Activated CD4-positive, alpha-beta T cell treated with anti-CD3 and anti-CD28 coated beads for 36 hours (primary cell): ENCODE measurements around the gene GATAD2B. TPM values are rescaled to one million over a fixed set of nuclear protein-coding genes. Genes with fewer than 3 reads are reported as not detected.

ENCODE experiments used
- ATAC-seq: fragments of 200-7000 bp; cut with Tn5 transposase; one replicate; pipeline ENCODE4 v1.10.0; 2021; ENCODE audit warnings: mild to moderate bottlenecking, moderate library complexity
- CTCF ChIA-PET: fragments of 350-600 bp; sonication (Branson Sonifier 250); formaldehyde crosslinking; loops from one replicate; lab custom pipeline; 2021; ENCODE audit warnings: antibody characterized with exemption; lab: Charles Lee
- POLR2A ChIA-PET: fragments of 350-600 bp; sonication (Branson Sonifier 250); formaldehyde crosslinking; loops from one replicate; lab custom pipeline; 2021; ENCODE audit warnings: antibody characterized with exemption, inconsistent platforms; lab: Charles Lee
- DNase-seq: peaks from one replicate; pipeline ENCODE4 v3.0.0-alpha.2; 2020
- H3K27ac Mint-ChIP-seq: one replicate; pipeline ENCODE4 v1.8.0; 2021; ENCODE audit warnings: mixed read lengths
- H3K27me3 Mint-ChIP-seq: one replicate; pipeline ENCODE4 v1.8.0; 2021; ENCODE audit warnings: mixed read lengths
- H3K36me3 Mint-ChIP-seq: one replicate; pipeline ENCODE4 v1.8.0; 2021; ENCODE audit warnings: low read depth, mixed read lengths
- H3K4me1 Mint-ChIP-seq: one replicate; pipeline ENCODE4 v1.8.0; 2021; ENCODE audit warnings: mixed read lengths
- H3K4me3 Mint-ChIP-seq: one replicate; pipeline ENCODE4 v1.8.0; 2021; ENCODE audit warnings: mild to moderate bottlenecking, moderate library complexity, mixed read lengths
- H3K9me3 Mint-ChIP-seq: one replicate; pipeline ENCODE4 v1.8.0; 2021; ENCODE audit warnings: low read depth, mixed read lengths
- intact Hi-C, 2 experiments: fragments of 100-400 bp; cut with DNase I in 1 of 2; cut with micrococcal nuclease in 1 of 2; formaldehyde crosslinking; loops; one replicate each; pipeline versions ENCODE4 v1.14.2 to v1.15.1; 2022 to 2024; cut with DNase I, micrococcal nuclease
- total RNA-seq, 2 experiments: library from RNA; stranded (reverse); gene quantifications; one replicate each; pipeline ENCODE4 v1.2.3, GENCODE V29; 2021

Gene GATAD2B
- total RNA-seq, 2 experiments from 2014 or later = 57.0 to 63.9 TPM

- intact Hi-C loops = no loop called here
- POLR2A ChIA-PET = interaction anchor here (3.6 kb wide), 1 partner anchor 20 kb away, joined by 24 read pairs; the partner anchor contains the start of gene GATAD2B
- peaks cover 48% of the 10 kb centered on the region for H3K36me3 Mint-ChIP-seq
Measured at GRCh38 chr1:153942766-153943549, 20.2 kb upstream of the GATAD2B start.

DNA sequence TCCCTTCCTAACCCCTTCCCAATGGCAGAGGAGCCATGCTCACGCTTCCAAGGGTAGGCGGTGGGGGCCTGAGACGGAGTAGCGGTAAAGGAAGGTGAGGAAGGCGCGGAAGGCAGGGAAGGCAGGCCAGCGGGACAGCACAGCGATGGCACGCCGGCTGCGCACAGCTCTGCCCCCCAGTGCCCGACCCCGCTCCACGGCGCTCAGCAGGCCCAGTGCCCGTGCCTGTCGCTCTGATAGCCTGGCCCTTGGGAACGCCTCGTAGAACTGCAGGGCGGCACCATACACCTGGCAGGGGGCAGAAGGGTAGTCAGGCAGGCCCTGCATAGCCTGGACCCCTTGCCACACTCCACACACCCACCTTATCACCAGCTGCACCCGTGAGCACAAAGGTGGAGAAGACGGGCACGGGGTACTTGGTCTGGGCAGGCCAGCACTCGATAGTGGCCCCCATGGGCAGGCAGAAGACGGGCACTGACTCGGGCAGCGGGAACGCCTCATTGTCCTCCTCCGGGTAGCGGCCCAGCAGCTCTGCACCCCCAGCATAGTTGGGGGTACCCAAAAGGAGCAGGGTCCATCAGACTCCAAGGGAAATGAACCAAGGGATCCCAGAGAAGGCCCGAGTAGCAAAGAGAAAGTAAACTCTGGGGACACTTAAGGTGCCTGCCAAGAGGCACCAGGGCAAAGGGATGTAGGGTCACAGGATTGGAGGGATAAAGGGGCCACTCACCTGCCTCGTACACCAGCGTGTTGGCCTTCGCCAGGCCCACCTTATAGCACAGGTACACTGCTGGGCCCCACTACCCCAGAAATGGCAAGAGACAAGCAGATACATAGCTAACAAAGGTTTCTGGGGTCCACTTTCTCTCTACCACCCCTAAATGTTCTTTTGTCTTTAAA, 19.3 kb upstream of the GATAD2B start:
- H3K27me3 Mint-ChIP-seq = no peaks in the 10 kb centered on the region
- no peaks in the 10 kb centered on the region for H3K9me3 Mint-ChIP-seq
- H3K4me1 Mint-ChIP-seq = peaks cover 24% of the 10 kb centered on the region
- H3K36me3 Mint-ChIP-seq = peaks cover 54% of the 10 kb centered on the region
- ChIA-PET CTCF (interaction anchor here (0.7 kb wide), 1 partner anchor 335 kb away, joined by 3 read pairs; no protein-coding TSS in a partner anchor), POLR2A (no interaction called here)
- H3K4me3 Mint-ChIP-seq = no peak overlapping the region
- DNase-seq (no peak), ATAC-seq (no peak)
- intact Hi-C loops = no loop called here
- H3K27ac Mint-ChIP-seq = no peak overlapping the region

More at GRCh38 chr1:153942766-153943549, 20.2 kb upstream of the GATAD2B start:
- peaks cover 24% of the 10 kb centered on the region for H3K4me1 Mint-ChIP-seq
- H3K9me3 Mint-ChIP-seq = no peaks in the 10 kb centered on the region
- CTCF ChIA-PET = interaction anchor here (0.5 to 4.1 kb wide), 7 partner anchors 12 to 334 kb away, joined by 3 to 24 read pairs (median 3); no protein-coding TSS in a partner anchor
- no peak for ATAC-seq
- H3K27ac Mint-ChIP-seq = peak overlapping the region; percentile 34
- H3K4me3 Mint-ChIP-seq = no peak overlapping the region
- no peaks in the 10 kb centered on the region for H3K27me3 Mint-ChIP-seq
- no peak for DNase-seq

DNA sequence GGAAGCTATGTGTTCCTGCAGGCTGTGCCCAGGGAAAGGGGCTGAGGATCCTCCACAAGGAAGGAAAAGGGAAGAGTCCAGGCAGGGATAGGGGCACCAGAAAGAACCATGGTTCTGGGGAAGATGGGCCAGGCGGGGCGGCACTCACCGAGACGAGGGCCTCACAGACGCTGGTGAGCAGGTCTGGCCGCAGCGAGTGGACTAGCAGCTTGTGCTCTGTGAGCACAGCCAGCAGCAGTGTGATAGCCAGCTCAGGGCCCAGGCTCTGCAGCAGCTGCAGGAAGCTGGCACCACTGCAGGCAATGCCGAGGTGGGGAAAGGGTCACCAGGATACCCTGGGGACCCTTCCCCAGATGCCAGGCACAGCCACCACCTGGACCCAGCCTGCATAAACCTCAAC, 18.0 kb upstream of the GATAD2B start:
- DNase-seq (no peak), ATAC-seq (no peak)
- ChIA-PET CTCF (interaction anchor here (0.5 to 0.7 kb wide), 4 partner anchors 75 to 1582 kb away, joined by 3 read pairs; no protein-coding TSS in a partner anchor), POLR2A (interaction anchor here (0.6 to 1.3 kb wide), 2 partner anchors 17 to 149 kb away, joined by 3 to 5 read pairs; no protein-coding TSS in a partner anchor)
- intact Hi-C loops = no loop called here
- Mint-ChIP-seq H3K4me1 (peaks cover 20% of the 10 kb centered on the region), H3K4me3 (no peak overlapping the region), H3K27ac (no peak overlapping the region), H3K36me3 (peaks cover 64% of the 10 kb centered on the region), H3K9me3 (no peaks in the 10 kb centered on the region), H3K27me3 (no peaks in the 10 kb centered on the region)

DNA sequence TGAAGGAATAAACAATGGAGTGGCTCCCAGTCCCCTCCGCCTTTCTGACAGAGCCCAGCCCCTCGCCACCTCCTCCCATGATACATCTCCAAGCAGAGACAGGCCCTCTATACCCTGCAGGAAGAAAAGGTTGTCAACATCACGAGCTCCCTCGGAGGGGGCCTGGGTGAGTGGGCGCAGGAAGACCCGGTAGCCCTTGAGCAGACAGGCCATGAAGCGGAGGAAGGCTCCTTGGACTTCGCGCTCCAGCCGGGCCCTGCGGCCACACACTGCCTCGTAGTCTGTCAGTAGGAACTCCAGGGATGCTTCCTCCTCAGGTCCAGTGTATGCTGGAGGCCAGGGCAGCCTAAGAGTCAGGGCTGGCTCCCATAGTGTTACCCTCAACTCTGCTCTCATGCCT, 16.7 kb upstream of the GATAD2B start:
- H3K4me3 Mint-ChIP-seq = no peak overlapping the region
- ATAC-seq (no peak), DNase-seq (no peak)
- H3K9me3 Mint-ChIP-seq = no peaks in the 10 kb centered on the region
- peaks cover 14% of the 10 kb centered on the region for H3K4me1 Mint-ChIP-seq
- no peaks in the 10 kb centered on the region for H3K27me3 Mint-ChIP-seq
- no peak overlapping the region for H3K27ac Mint-ChIP-seq
- H3K36me3 Mint-ChIP-seq = peaks cover 65% of the 10 kb centered on the region
- intact Hi-C loops = no loop called here
- POLR2A ChIA-PET = no interaction called here
- CTCF ChIA-PET = interaction anchor here (0.6 to 1.2 kb wide), 4 partner anchors 14 to 117 kb away, joined by 3 to 4 read pairs (median 3); no protein-coding TSS in a partner anchor

- CTCF ChIA-PET = no interaction called here
- no peak for ATAC-seq
- H3K4me1 Mint-ChIP-seq = peaks cover 10% of the 10 kb centered on the region
- intact Hi-C loops = no loop called here
- H3K4me3 Mint-ChIP-seq = no peak overlapping the region
- DNase-seq = no peak
- no peak overlapping the region for H3K27ac Mint-ChIP-seq
- peaks cover 67% of the 10 kb centered on the region for H3K36me3 Mint-ChIP-seq
- no peaks in the 10 kb centered on the region for H3K27me3 Mint-ChIP-seq
- no peaks in the 10 kb centered on the region for H3K9me3 Mint-ChIP-seq
- POLR2A ChIA-PET = no interaction called here
Measured at GRCh38 chr1:153938996-153939395, 16.2 kb upstream of the GATAD2B start.

DNA sequence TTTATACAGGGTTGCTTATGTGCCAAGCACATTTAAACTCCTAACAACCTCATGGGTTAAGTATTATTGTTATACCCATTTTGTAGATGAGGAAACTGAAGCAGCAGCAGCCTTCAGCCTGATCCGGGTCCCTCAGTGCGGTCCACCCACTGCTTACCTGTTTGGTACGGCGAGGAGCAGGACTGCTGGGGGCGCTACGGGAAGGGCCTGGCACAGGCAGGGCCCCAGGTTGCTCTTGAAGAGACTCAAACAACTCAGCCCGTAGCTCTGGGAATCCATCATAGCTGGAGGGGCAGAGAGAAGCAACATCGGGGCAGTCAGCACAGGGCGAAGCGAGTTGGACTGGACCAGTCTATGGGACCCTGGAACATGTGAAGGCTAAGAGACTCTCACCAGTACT, 14.6 kb upstream of the GATAD2B start:
- intact Hi-C loops = no loop called here
- no peak overlapping the region for H3K4me3 Mint-ChIP-seq
- ATAC-seq = no peak
- ChIA-PET CTCF (no interaction called here), POLR2A (no interaction called here)
- H3K27ac Mint-ChIP-seq = no peak overlapping the region
- H3K9me3 Mint-ChIP-seq = no peaks in the 10 kb centered on the region
- no peaks in the 10 kb centered on the region for H3K4me1 Mint-ChIP-seq
- DNase-seq = no peak
- H3K27me3 Mint-ChIP-seq = no peaks in the 10 kb centered on the region
- peaks cover 59% of the 10 kb centered on the region for H3K36me3 Mint-ChIP-seq

DNA sequence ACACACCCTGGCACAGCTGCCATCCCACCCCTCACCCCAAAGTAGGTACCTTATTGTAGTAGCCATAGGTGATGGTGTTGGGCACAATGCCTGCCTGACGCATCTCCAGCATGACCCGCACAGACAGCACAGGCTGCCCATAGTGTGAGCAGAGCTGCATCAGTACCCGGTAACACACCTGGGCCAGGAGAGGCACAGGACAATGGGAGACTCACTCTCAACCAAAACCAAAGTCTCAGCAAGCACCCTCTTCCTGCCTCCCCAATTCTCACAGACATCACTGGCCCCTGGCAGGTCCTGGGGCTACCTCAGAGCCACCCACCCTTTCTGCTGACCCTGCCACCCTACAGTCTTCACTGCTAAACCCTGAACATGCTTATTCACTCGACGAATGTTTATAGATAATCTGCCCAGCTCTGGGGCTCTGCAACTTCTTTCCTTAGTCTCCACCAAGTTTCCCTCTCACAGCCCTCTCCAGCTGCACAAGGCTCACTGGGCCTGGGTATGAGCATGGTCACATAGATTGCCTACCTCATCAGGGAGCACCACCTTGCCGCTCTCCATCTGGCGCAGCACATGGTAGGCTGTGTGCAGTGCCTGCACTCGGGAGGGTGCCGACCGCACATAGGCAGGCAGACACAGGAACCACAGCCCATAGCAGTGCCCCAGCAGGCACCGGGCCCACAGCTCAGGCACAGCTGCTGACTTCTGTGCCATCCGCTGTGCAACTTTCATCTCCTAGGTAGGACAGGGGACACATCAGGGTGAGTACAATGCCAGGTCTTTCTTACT, 13.4 kb upstream of the GATAD2B start:
- intact Hi-C loops = no loop called here
- H3K36me3 Mint-ChIP-seq = peaks cover 59% of the 10 kb centered on the region
- POLR2A ChIA-PET = no interaction called here
- no peaks in the 10 kb centered on the region for H3K27me3 Mint-ChIP-seq
- no peak for DNase-seq
- H3K4me1 Mint-ChIP-seq = no peaks in the 10 kb centered on the region
- no peak overlapping the region for H3K27ac Mint-ChIP-seq
- H3K9me3 Mint-ChIP-seq = no peaks in the 10 kb centered on the region
- ATAC-seq = no peak
- CTCF ChIA-PET = no interaction called here
- H3K4me3 Mint-ChIP-seq = no peak overlapping the region

GRCh38 chr1:153934746-153935145, 12.0 kb upstream of the GATAD2B start:
- intact Hi-C loops = no loop called here
- H3K4me1 Mint-ChIP-seq = no peaks in the 10 kb centered on the region
- H3K27ac Mint-ChIP-seq = no peak overlapping the region
- DNase-seq = no peak
- ChIA-PET POLR2A (no interaction called here), CTCF (interaction anchor here (0.9 kb wide), 1 partner anchor 14 kb away, joined by 3 read pairs; no protein-coding TSS in a partner anchor)
- H3K9me3 Mint-ChIP-seq = no peaks in the 10 kb centered on the region
- H3K27me3 Mint-ChIP-seq = no peaks in the 10 kb centered on the region
- no peak overlapping the region for H3K4me3 Mint-ChIP-seq
- no peak for ATAC-seq
- H3K36me3 Mint-ChIP-seq = peaks cover 54% of the 10 kb centered on the region

- ATAC-seq = no peak
- CTCF ChIA-PET = no interaction called here
- Mint-ChIP-seq H3K27me3 (no peaks in the 10 kb centered on the region), H3K9me3 (no peaks in the 10 kb centered on the region), H3K4me1 (no peaks in the 10 kb centered on the region), H3K27ac (no peak overlapping the region), H3K4me3 (no peak overlapping the region), H3K36me3 (peaks cover 47% of the 10 kb centered on the region)
- no peak for DNase-seq
- intact Hi-C loops = no loop called here
- POLR2A ChIA-PET = no interaction called here
Measured at GRCh38 chr1:153933955-153934354, 11.2 kb upstream of the GATAD2B start.

DNA sequence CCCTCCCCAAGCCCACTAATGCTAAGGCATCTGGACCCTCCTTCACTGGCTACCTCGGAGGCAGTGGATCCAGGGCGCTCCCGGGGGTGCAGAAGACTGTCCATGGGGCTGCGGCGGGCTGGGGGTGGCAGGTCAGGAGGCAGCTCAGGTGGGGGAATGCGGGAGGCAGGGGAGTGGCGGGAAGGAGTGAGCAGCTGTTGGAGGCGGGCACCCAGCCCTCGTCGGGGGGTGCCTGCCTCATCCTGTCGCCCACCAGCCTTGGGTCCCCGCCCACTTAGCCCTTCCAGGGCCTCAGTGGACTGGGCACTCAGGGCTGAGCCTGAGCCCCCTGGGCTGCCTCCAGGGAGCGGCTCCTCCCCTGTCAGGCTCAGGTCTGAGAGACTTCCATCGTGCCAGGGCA, 10.7 kb upstream of the GATAD2B start:
- ChIA-PET POLR2A (no interaction called here), CTCF (no interaction called here)
- Mint-ChIP-seq H3K9me3 (no peaks in the 10 kb centered on the region), H3K36me3 (peaks cover 44% of the 10 kb centered on the region), H3K27ac (no peak overlapping the region), H3K4me3 (no peak overlapping the region), H3K27me3 (no peaks in the 10 kb centered on the region), H3K4me1 (peaks cover 2% of the 10 kb centered on the region)
- ATAC-seq = no peak
- intact Hi-C loops = no loop called here
- no peak for DNase-seq
